ENCODE data around the gene C2orf76. TPM values are rescaled to one million over a fixed set of nuclear protein-coding genes. Genes with fewer than 3 reads are reported as not detected.

Gene C2orf76
- polyA plus RNA-seq, 1 donor from 2014 or later = 37.7 TPM

DNA sequence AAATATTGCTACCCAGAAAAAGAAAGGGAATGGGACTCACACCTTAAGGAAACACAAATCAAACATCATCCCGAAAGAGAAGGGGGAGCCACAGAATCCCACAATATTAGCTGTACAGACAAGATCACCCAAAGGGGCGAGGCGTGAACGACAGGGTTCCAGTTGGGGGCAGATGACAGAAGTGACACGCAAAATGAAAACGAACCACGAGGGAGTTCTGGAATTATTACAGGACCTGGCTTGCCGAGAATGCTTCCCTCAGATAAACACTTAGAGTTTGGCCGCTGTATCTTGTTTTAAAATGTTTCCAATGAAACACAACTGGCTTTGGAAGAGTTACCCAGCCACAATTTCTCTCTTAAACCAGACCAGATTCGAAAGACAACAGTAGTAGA is 60.4 kb downstream of the C2orf76 start:
- Histone ChIP-seq H3K9me2 (ENCODE audit: insufficient read depth, low read length) (no peaks in the 10 kb centered on the region), H3K4me2 (ENCODE audit: low read length) (no peak overlapping the region), H3K9ac (ENCODE audit: low read length) (no peak overlapping the region), H3K79me2 (replicated peaks; ENCODE audit: insufficient read depth, low read length) (no peaks in the 10 kb centered on the region), H3K4me3 (ENCODE audit: low read length) (no peak overlapping the region), H4K20me1 (ENCODE audit: insufficient read depth) (no peaks in the 10 kb centered on the region), H3K9me3 (ENCODE audit: low read length) (no peaks in the 10 kb centered on the region), H3K27me3 (ENCODE audit: insufficient read depth, low read depth, low read length) (no peaks in the 10 kb centered on the region), H3K36me3 (ENCODE audit: insufficient read depth, low read length) (no peaks in the 10 kb centered on the region), H2AFZ (ENCODE audit: low read depth, low read length) (no peak overlapping the region), H3K27ac (ENCODE audit: low read length) (no peak overlapping the region), H3F3A (ENCODE audit: insufficient read depth, low read length, poor library complexity, severe bottlenecking) (no peaks in the 10 kb centered on the region)
- no peak for TF ChIP-seq SMC3 (conservative IDR thresholded peaks at IDR 0.05; ENCODE audit: poor library complexity)
- TF ChIP-seq CTCF (IDR thresholded peaks at IDR 0.05; ENCODE audit: poor library complexity, severe bottlenecking) = no peak
- no peak for TF ChIP-seq RAD21 (conservative IDR thresholded peaks at IDR 0.05)
- TF ChIP-seq EP300 (conservative IDR thresholded peaks at IDR 0.05; ENCODE audit: poor library complexity, severe bottlenecking) = no peak
- TF ChIP-seq TAF1 (IDR thresholded peaks at IDR 0.05; ENCODE audit: low read depth) = no peak
- TF ChIP-seq, protein P1, sequence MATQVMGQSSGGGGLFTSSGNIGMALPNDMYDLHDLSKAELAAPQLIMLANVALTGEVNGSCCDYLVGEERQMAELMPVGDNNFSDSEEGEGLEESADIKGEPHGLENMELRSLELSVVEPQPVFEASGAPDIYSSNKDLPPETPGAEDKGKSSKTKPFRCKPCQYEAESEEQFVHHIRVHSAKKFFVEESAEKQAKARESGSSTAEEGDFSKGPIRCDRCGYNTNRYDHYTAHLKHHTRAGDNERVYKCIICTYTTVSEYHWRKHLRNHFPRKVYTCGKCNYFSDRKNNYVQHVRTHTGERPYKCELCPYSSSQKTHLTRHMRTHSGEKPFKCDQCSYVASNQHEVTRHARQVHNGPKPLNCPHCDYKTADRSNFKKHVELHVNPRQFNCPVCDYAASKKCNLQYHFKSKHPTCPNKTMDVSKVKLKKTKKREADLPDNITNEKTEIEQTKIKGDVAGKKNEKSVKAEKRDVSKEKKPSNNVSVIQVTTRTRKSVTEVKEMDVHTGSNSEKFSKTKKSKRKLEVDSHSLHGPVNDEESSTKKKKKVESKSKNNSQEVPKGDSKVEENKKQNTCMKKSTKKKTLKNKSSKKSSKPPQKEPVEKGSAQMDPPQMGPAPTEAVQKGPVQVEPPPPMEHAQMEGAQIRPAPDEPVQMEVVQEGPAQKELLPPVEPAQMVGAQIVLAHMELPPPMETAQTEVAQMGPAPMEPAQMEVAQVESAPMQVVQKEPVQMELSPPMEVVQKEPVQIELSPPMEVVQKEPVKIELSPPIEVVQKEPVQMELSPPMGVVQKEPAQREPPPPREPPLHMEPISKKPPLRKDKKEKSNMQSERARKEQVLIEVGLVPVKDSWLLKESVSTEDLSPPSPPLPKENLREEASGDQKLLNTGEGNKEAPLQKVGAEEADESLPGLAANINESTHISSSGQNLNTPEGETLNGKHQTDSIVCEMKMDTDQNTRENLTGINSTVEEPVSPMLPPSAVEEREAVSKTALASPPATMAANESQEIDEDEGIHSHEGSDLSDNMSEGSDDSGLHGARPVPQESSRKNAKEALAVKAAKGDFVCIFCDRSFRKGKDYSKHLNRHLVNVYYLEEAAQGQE (IDR thresholded peaks at IDR 0.05; ENCODE audit: borderline replicate concordance) = no peak
- no peak for TF ChIP-seq EZH2 (IDR thresholded peaks at IDR 0.05; ENCODE audit: borderline replicate concordance, insufficient read depth, low read length, poor library complexity, severe bottlenecking)
- no peak for TF ChIP-seq POLR2AphosphoS5 (IDR thresholded peaks at IDR 0.05)
- no peak for TF ChIP-seq MXI1 (conservative IDR thresholded peaks at IDR 0.05; ENCODE audit: poor library complexity, severe bottlenecking)

GRCh38 chr2:119305497-119306195 is 61.0 kb downstream of the C2orf76 start:
- H4K20me1 ChIP-seq (ENCODE audit: insufficient read depth) = no peaks in the 10 kb centered on the region
- H3K9me3 ChIP-seq (ENCODE audit: low read length) = no peaks in the 10 kb centered on the region
- no peaks in the 10 kb centered on the region for H3K9me2 ChIP-seq (ENCODE audit: insufficient read depth, low read length)
- no peaks in the 10 kb centered on the region for H3K36me3 ChIP-seq (ENCODE audit: insufficient read depth, low read length)
- H3K27ac ChIP-seq (ENCODE audit: low read length) = no peak overlapping the region
- TF ChIP-seq EP300 (conservative IDR thresholded peaks at IDR 0.05; ENCODE audit: poor library complexity, severe bottlenecking) = no peak
- TF ChIP-seq CTCF (IDR thresholded peaks at IDR 0.05; ENCODE audit: poor library complexity, severe bottlenecking) = no peak
- H3K9ac ChIP-seq (ENCODE audit: low read length) = no peak overlapping the region
- no peaks in the 10 kb centered on the region for H3K27me3 ChIP-seq (ENCODE audit: insufficient read depth, low read depth, low read length)
- no peak overlapping the region for H3K4me2 ChIP-seq (ENCODE audit: low read length)
- H3K79me2 ChIP-seq (replicated peaks; ENCODE audit: insufficient read depth, low read length) = no peaks in the 10 kb centered on the region
- no peak overlapping the region for H2AFZ ChIP-seq (ENCODE audit: low read depth, low read length)
- H3F3A ChIP-seq (ENCODE audit: insufficient read depth, low read length, poor library complexity, severe bottlenecking) = no peaks in the 10 kb centered on the region
- H3K4me3 ChIP-seq (ENCODE audit: low read length) = no peak overlapping the region
